ENCODE data around the gene HOXB2.

Gene HOXB2

DNA sequence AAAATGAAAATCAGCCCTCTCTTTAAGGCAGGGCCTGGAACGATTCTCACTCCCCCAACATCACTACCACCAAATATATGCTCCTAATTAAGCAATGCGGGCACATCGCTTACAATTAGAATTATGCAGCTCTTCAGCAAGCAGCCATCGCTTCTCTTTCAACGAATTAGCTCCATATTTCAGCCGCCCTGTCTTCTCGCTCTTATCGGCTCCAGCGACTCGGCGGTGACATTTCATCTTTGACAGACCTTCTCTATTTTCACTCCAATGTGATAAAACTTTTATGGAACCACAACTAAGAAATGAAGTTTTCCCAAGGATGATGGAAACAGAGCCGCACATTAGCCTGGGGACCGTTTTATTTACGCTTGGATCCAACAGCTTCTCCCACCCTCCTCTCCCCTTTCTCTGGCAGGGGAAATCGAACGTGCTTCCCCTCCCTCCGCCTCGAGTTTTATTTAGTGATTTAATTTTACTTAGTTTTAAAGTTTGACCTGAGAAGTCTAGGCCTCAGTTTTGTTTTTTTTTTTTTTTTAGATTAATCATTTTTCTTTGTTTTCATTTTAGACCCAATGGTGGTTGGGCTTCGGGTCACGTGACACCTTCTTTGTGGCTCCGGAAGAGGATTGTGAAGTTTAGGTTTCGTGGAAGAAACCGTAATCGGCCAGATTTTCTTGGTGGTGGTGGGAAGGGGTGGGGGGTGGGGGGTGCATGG, 3.1 kb upstream of the HOXB2 start (continued):
- TF ChIP-seq PRDM4 (tag by site-specific recombination; IDR thresholded peaks at IDR 0.05) (peak; percentile 78), TCF7L2 (IDR thresholded peaks at IDR 0.05; ENCODE audit: borderline replicate concordance, low read depth, low read length) (peak; percentile 87), ZBTB26 (tag by site-specific recombination; optimal IDR thresholded peaks at IDR 0.05) (no peak), ZNF223 (tag by site-specific recombination; IDR thresholded peaks at IDR 0.05) (no peak), ZNF48 (tag by site-specific recombination; IDR thresholded peaks at IDR 0.05) (no peak), GLIS1 (tag by site-specific recombination; IDR thresholded peaks at IDR 0.05) (0 out of 2 replicates have a peak, but pooled peaks have one; percentile 6), PATZ1 (tag by site-specific recombination; IDR thresholded peaks at IDR 0.05) (peak; percentile 47), ZNF324 (tag by site-specific recombination; IDR thresholded peaks at IDR 0.05) (no peak), ZNF558 (tag by site-specific recombination; IDR thresholded peaks at IDR 0.05) (no peak), YY1 (tag by site-specific recombination; IDR thresholded peaks at IDR 0.05) (0 out of 2 replicates have a peak, but pooled peaks have one; percentile 28), ZNF23 (tag by site-specific recombination; IDR thresholded peaks at IDR 0.05; ENCODE audit: borderline replicate concordance) (no peak), KLF16 (tag by site-specific recombination; IDR thresholded peaks at IDR 0.05) (0 out of 2 replicates have a peak, but pooled peaks have one; percentile 23), SP3 (tag by site-specific recombination; IDR thresholded peaks at IDR 0.05) (peak; percentile 38), ZNF777 (tag by site-specific recombination; IDR thresholded peaks at IDR 0.05; ENCODE audit: borderline replicate concordance) (no peak), ZNF610 (tag by site-specific recombination; IDR thresholded peaks at IDR 0.05; ENCODE audit: borderline replicate concordance) (0 out of 2 replicates have a peak, but pooled peaks have one; percentile 50), ZNF561 (tag by site-specific recombination; IDR thresholded peaks at IDR 0.05; ENCODE audit: borderline replicate concordance) (peak; percentile 52), ZBTB20 (tag by site-specific recombination; IDR thresholded peaks at IDR 0.05) (peak; percentile 8; the same call in 1 of the 2 replicates), ZBTB8A (tag by site-specific recombination; IDR thresholded peaks at IDR 0.05) (peak; percentile 24; the same call in 1 of the 2 replicates), SP2 (tag by site-specific recombination; IDR thresholded peaks at IDR 0.05) (no peak), SCRT2 (tag by site-specific recombination; IDR thresholded peaks at IDR 0.05) (no peak), ZNF747 (tag by site-specific recombination; IDR thresholded peaks at IDR 0.05) (no peak)
- TF ChIP-seq, protein P1, sequence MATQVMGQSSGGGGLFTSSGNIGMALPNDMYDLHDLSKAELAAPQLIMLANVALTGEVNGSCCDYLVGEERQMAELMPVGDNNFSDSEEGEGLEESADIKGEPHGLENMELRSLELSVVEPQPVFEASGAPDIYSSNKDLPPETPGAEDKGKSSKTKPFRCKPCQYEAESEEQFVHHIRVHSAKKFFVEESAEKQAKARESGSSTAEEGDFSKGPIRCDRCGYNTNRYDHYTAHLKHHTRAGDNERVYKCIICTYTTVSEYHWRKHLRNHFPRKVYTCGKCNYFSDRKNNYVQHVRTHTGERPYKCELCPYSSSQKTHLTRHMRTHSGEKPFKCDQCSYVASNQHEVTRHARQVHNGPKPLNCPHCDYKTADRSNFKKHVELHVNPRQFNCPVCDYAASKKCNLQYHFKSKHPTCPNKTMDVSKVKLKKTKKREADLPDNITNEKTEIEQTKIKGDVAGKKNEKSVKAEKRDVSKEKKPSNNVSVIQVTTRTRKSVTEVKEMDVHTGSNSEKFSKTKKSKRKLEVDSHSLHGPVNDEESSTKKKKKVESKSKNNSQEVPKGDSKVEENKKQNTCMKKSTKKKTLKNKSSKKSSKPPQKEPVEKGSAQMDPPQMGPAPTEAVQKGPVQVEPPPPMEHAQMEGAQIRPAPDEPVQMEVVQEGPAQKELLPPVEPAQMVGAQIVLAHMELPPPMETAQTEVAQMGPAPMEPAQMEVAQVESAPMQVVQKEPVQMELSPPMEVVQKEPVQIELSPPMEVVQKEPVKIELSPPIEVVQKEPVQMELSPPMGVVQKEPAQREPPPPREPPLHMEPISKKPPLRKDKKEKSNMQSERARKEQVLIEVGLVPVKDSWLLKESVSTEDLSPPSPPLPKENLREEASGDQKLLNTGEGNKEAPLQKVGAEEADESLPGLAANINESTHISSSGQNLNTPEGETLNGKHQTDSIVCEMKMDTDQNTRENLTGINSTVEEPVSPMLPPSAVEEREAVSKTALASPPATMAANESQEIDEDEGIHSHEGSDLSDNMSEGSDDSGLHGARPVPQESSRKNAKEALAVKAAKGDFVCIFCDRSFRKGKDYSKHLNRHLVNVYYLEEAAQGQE (tag by site-specific recombination; IDR thresholded peaks at IDR 0.05), result no peak
- TF ChIP-seq, protein P2, sequence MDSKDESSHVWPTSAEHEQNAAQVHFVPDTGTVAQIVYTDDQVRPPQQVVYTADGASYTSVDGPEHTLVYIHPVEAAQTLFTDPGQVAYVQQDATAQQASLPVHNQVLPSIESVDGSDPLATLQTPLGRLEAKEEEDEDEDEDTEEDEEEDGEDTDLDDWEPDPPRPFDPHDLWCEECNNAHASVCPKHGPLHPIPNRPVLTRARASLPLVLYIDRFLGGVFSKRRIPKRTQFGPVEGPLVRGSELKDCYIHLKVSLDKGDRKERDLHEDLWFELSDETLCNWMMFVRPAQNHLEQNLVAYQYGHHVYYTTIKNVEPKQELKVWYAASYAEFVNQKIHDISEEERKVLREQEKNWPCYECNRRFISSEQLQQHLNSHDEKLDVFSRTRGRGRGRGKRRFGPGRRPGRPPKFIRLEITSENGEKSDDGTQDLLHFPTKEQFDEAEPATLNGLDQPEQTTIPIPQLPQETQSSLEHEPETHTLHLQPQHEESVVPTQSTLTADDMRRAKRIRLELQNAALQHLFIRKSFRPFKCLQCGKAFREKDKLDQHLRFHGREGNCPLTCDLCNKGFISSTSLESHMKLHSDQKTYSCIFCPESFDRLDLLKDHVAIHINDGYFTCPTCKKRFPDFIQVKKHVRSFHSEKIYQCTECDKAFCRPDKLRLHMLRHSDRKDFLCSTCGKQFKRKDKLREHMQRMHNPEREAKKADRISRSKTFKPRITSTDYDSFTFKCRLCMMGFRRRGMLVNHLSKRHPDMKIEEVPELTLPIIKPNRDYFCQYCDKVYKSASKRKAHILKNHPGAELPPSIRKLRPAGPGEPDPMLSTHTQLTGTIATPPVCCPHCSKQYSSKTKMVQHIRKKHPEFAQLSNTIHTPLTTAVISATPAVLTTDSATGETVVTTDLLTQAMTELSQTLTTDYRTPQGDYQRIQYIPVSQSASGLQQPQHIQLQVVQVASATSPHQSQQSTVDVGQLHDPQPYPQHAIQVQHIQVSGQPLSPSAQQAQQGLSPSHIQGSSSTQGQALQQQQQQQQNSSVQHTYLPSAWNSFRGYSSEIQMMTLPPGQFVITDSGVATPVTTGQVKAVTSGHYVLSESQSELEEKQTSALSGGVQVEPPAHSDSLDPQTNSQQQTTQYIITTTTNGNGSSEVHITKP (tag by site-specific recombination; IDR thresholded peaks at IDR 0.05), result no peak
- TF ChIP-seq, protein P3, sequence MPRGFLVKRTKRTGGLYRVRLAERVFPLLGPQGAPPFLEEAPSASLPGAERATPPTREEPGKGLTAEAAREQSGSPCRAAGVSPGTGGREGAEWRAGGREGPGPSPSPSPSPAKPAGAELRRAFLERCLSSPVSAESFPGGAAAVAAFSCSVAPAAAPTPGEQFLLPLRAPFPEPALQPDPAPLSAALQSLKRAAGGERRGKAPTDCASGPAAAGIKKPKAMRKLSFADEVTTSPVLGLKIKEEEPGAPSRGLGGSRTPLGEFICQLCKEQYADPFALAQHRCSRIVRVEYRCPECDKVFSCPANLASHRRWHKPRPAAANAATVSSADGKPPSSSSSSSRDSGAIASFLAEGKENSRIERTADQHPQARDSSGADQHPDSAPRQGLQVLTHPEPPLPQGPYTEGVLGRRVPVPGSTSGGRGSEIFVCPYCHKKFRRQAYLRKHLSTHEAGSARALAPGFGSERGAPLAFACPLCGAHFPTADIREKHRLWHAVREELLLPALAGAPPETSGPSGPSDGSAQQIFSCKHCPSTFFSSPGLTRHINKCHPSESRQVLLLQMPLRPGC (tag by site-specific recombination; IDR thresholded peaks at IDR 0.05), result peak; percentile 59; the same call in 1 of the 2 replicates
